ENCODE measurements around the gene PNMA8C.

The PNMA8C gene

GRCh38 chr19:46391296-46392251, 37.2 kb downstream of the PNMA8C start:
- DNase-seq = no peak
- Histone ChIP-seq H3K27ac (ENCODE audit: insufficient read depth, low read length, poor library complexity, severe bottlenecking) (no peak overlapping the region), H3K9me3 (ENCODE audit: control insufficient read depth, low read length) (no peaks in the 10 kb centered on the region), H3K27me3 (replicated peaks; ENCODE audit: control insufficient read depth, insufficient read depth, low read length, poor library complexity, severe bottlenecking) (no peaks in the 10 kb centered on the region), H3K36me3 (ENCODE audit: control insufficient read depth, insufficient read depth, low read length) (peaks cover 51% of the 10 kb centered on the region), H3K4me1 (ENCODE audit: control insufficient read depth, insufficient read depth, low read length, poor library complexity, severe bottlenecking) (no peaks in the 10 kb centered on the region), H3K4me3 (ENCODE audit: insufficient read depth, low read depth, low read length, poor library complexity, severe bottlenecking) (no peak overlapping the region)

GRCh38 chr19:46390866-46391265, 37.9 kb downstream of the PNMA8C start:
- Histone ChIP-seq H3K27ac (ENCODE audit: insufficient read depth, low read length, poor library complexity, severe bottlenecking) (no peak overlapping the region), H3K4me1 (ENCODE audit: control insufficient read depth, insufficient read depth, low read length, poor library complexity, severe bottlenecking) (no peaks in the 10 kb centered on the region), H3K36me3 (ENCODE audit: control insufficient read depth, insufficient read depth, low read length) (peaks cover 57% of the 10 kb centered on the region), H3K4me3 (ENCODE audit: insufficient read depth, low read depth, low read length, poor library complexity, severe bottlenecking) (no peak overlapping the region), H3K9me3 (ENCODE audit: control insufficient read depth, low read length) (no peaks in the 10 kb centered on the region), H3K27me3 (replicated peaks; ENCODE audit: control insufficient read depth, insufficient read depth, low read length, poor library complexity, severe bottlenecking) (no peaks in the 10 kb centered on the region)
- DNase-seq = no peak

GRCh38 chr19:46390121-46390858, 38.4 kb downstream of the PNMA8C start:
- Histone ChIP-seq H3K4me3 (ENCODE audit: insufficient read depth, low read depth, low read length, poor library complexity, severe bottlenecking) (no peak overlapping the region), H3K27ac (ENCODE audit: insufficient read depth, low read length, poor library complexity, severe bottlenecking) (no peak overlapping the region), H3K36me3 (ENCODE audit: control insufficient read depth, insufficient read depth, low read length) (peaks cover 60% of the 10 kb centered on the region), H3K9me3 (ENCODE audit: control insufficient read depth, low read length) (no peaks in the 10 kb centered on the region), H3K4me1 (ENCODE audit: control insufficient read depth, insufficient read depth, low read length, poor library complexity, severe bottlenecking) (no peaks in the 10 kb centered on the region), H3K27me3 (replicated peaks; ENCODE audit: control insufficient read depth, insufficient read depth, low read length, poor library complexity, severe bottlenecking) (no peaks in the 10 kb centered on the region)
- DNase-seq = no peak

- Histone ChIP-seq H3K36me3 (ENCODE audit: control insufficient read depth, insufficient read depth, low read length) (peaks cover 76% of the 10 kb centered on the region), H3K4me3 (ENCODE audit: insufficient read depth, low read depth, low read length, poor library complexity, severe bottlenecking) (no peak overlapping the region), H3K9me3 (ENCODE audit: control insufficient read depth, low read length) (no peaks in the 10 kb centered on the region), H3K27me3 (replicated peaks; ENCODE audit: control insufficient read depth, insufficient read depth, low read length, poor library complexity, severe bottlenecking) (no peaks in the 10 kb centered on the region), H3K27ac (ENCODE audit: insufficient read depth, low read length, poor library complexity, severe bottlenecking) (no peak overlapping the region), H3K4me1 (ENCODE audit: control insufficient read depth, insufficient read depth, low read length, poor library complexity, severe bottlenecking) (no peaks in the 10 kb centered on the region)
- no peak for DNase-seq
Observed at GRCh38 chr19:46388311-46389095, 40.2 kb downstream of the PNMA8C start.

GRCh38 chr19:46387713-46388130, 41.0 kb downstream of the PNMA8C start:
- Histone ChIP-seq H3K9me3 (ENCODE audit: control insufficient read depth, low read length) (no peaks in the 10 kb centered on the region), H3K36me3 (ENCODE audit: control insufficient read depth, insufficient read depth, low read length) (peaks cover 84% of the 10 kb centered on the region), H3K4me3 (ENCODE audit: insufficient read depth, low read depth, low read length, poor library complexity, severe bottlenecking) (no peak overlapping the region), H3K4me1 (ENCODE audit: control insufficient read depth, insufficient read depth, low read length, poor library complexity, severe bottlenecking) (no peaks in the 10 kb centered on the region), H3K27ac (ENCODE audit: insufficient read depth, low read length, poor library complexity, severe bottlenecking) (no peak overlapping the region), H3K27me3 (replicated peaks; ENCODE audit: control insufficient read depth, insufficient read depth, low read length, poor library complexity, severe bottlenecking) (no peaks in the 10 kb centered on the region)
- no peak for DNase-seq

GRCh38 chr19:46386996-46387712, 41.6 kb downstream of the PNMA8C start:
- Histone ChIP-seq H3K4me3 (ENCODE audit: insufficient read depth, low read depth, low read length, poor library complexity, severe bottlenecking) (no peak overlapping the region), H3K27me3 (replicated peaks; ENCODE audit: control insufficient read depth, insufficient read depth, low read length, poor library complexity, severe bottlenecking) (no peaks in the 10 kb centered on the region), H3K9me3 (ENCODE audit: control insufficient read depth, low read length) (no peaks in the 10 kb centered on the region), H3K4me1 (ENCODE audit: control insufficient read depth, insufficient read depth, low read length, poor library complexity, severe bottlenecking) (no peaks in the 10 kb centered on the region), H3K27ac (ENCODE audit: insufficient read depth, low read length, poor library complexity, severe bottlenecking) (no peak overlapping the region), H3K36me3 (ENCODE audit: control insufficient read depth, insufficient read depth, low read length) (peaks cover 90% of the 10 kb centered on the region)
- DNase-seq = no peak

GRCh38 chr19:46386151-46386550, 42.6 kb downstream of the PNMA8C start:
- Histone ChIP-seq H3K9me3 (ENCODE audit: control insufficient read depth, low read length) (no peaks in the 10 kb centered on the region), H3K36me3 (ENCODE audit: control insufficient read depth, insufficient read depth, low read length) (peaks cover 92% of the 10 kb centered on the region)

GRCh38 chr19:46385636-46386035, 43.1 kb downstream of the PNMA8C start:
- Histone ChIP-seq H3K4me3 (ENCODE audit: insufficient read depth, low read depth, low read length, poor library complexity, severe bottlenecking) (no peak overlapping the region), H3K36me3 (ENCODE audit: control insufficient read depth, insufficient read depth, low read length) (peaks cover 88% of the 10 kb centered on the region), H3K4me1 (ENCODE audit: control insufficient read depth, insufficient read depth, low read length, poor library complexity, severe bottlenecking) (no peaks in the 10 kb centered on the region), H3K27me3 (replicated peaks; ENCODE audit: control insufficient read depth, insufficient read depth, low read length, poor library complexity, severe bottlenecking) (no peaks in the 10 kb centered on the region), H3K9me3 (ENCODE audit: control insufficient read depth, low read length) (no peaks in the 10 kb centered on the region), H3K27ac (ENCODE audit: insufficient read depth, low read length, poor library complexity, severe bottlenecking) (no peak overlapping the region)
- DNase-seq = no peak

More at GRCh38 chr19:46386151-46386550, 42.6 kb downstream of the PNMA8C start:
- DNase-seq = no peak
- H3K27ac ChIP-seq (ENCODE audit: insufficient read depth, low read length, poor library complexity, severe bottlenecking) = no peak overlapping the region
- no peaks in the 10 kb centered on the region for H3K4me1 ChIP-seq (ENCODE audit: control insufficient read depth, insufficient read depth, low read length, poor library complexity, severe bottlenecking)
- no peak overlapping the region for H3K4me3 ChIP-seq (ENCODE audit: insufficient read depth, low read depth, low read length, poor library complexity, severe bottlenecking)
- H3K27me3 ChIP-seq (replicated peaks; ENCODE audit: control insufficient read depth, insufficient read depth, low read length, poor library complexity, severe bottlenecking) = no peaks in the 10 kb centered on the region

GRCh38 chr19:46384396-46384795, 44.3 kb downstream of the PNMA8C start:
- H3K27me3 ChIP-seq (replicated peaks; ENCODE audit: control insufficient read depth, insufficient read depth, low read length, poor library complexity, severe bottlenecking) = no peaks in the 10 kb centered on the region
- no peak for DNase-seq
- H3K4me1 ChIP-seq (ENCODE audit: control insufficient read depth, insufficient read depth, low read length, poor library complexity, severe bottlenecking) = no peaks in the 10 kb centered on the region
- H3K27ac ChIP-seq (ENCODE audit: insufficient read depth, low read length, poor library complexity, severe bottlenecking) = no peak overlapping the region
- H3K9me3 ChIP-seq (ENCODE audit: control insufficient read depth, low read length) = no peaks in the 10 kb centered on the region
- peaks cover 80% of the 10 kb centered on the region for H3K36me3 ChIP-seq (ENCODE audit: control insufficient read depth, insufficient read depth, low read length)
- no peak overlapping the region for H3K4me3 ChIP-seq (ENCODE audit: insufficient read depth, low read depth, low read length, poor library complexity, severe bottlenecking)
